B cell (primary cell): Measurements from ENCODE around the gene B3GNT9. TPM values are rescaled to one million over a fixed set of nuclear protein-coding genes. Genes with fewer than 3 reads are reported as not detected.

Experiments
- ATAC-seq: fragments of 200-7000 bp; cut with Tn5 transposase; one replicate; pipeline ENCODE4 v1.10.0; 2021; ENCODE audit warnings: low read depth, mild to moderate bottlenecking, moderate number of reproducible peaks, moderate library complexity
- CTCF ChIA-PET: fragments of 350-600 bp; sonication (Branson Sonifier 250); formaldehyde crosslinking; loops from one replicate; lab custom pipeline; 2021; ENCODE audit warnings: antibody characterized with exemption, inconsistent platforms; lab: Charles Lee
- POLR2A ChIA-PET: fragments of 350-600 bp; sonication (Branson Sonifier 250); formaldehyde crosslinking; loops from one replicate; lab custom pipeline; 2021; ENCODE audit warnings: antibody characterized with exemption; lab: Charles Lee
- DNase-seq: peaks from one replicate; pipeline ENCODE4 v3.0.0; 2013
- H2AFZ ChIP-seq: 2 replicates; pipeline ENCODE4 v1.6.1; 2012; ENCODE audit warnings: mild to moderate bottlenecking, low read depth, low read length; ENCODE audit not compliant: insufficient read depth, poor library complexity, severe bottlenecking
- H3K27ac ChIP-seq, 2 donors: 1 replicate in 1 of 2; 2 replicates in 1 of 2; pipeline ENCODE4 v1.5.1; 2012 to 2013; ENCODE audit warnings: low read length in 2 of 2, mild to moderate bottlenecking in 2 of 2, moderate library complexity in 1 of 2
- H3K27me3 ChIP-seq, 4 experiments: fragments of 200-600 bp in 1 of 4; sonication (generic) in 1 of 4; replicated peaks in 1 of 4; 1 replicate in 2 of 4; 2 replicates in 2 of 4; pipeline versions ENCODE4 v1.6.1 to v1.7.0; 2013 to 2016; ENCODE audit warnings: low read length in 3 of 4, mild to moderate bottlenecking in 2 of 4, mixed read lengths in 1 of 4, moderate library complexity in 1 of 4; ENCODE audit not compliant: insufficient read depth in 4 of 4, control insufficient read depth in 3 of 4; ENCODE audit errors: control extremely low read depth in 1 of 4
- H3K36me3 ChIP-seq, 2 experiments: replicated peaks in 1 of 2; 1 replicate in 1 of 2; 2 replicates in 1 of 2; pipeline versions ENCODE4 v1.6.1 to v1.7.1; 2013; ENCODE audit warnings: low read length in 1 of 2; ENCODE audit not compliant: insufficient read depth in 2 of 2, control insufficient read depth in 1 of 2; ENCODE audit errors: control extremely low read depth in 1 of 2, extremely low read depth in 1 of 2
- H3K4me1 ChIP-seq, 2 donors: fragments of 200-600 bp in 1 of 2; sonication (generic) in 1 of 2; 1 replicate in 1 of 2; 2 replicates in 1 of 2; pipeline versions ENCODE4 v1.5.1 to v1.6.1; 2013 to 2017; ENCODE audit warnings: low read length in 2 of 2; ENCODE audit not compliant: control insufficient read depth in 2 of 2, insufficient read depth in 2 of 2
- H3K4me2 ChIP-seq: replicated peaks from 2 replicates; pipeline ENCODE3; 2012; ENCODE audit warnings: mild to moderate bottlenecking, low read depth, low read length; ENCODE audit not compliant: poor library complexity, severe bottlenecking
- H3K4me3 ChIP-seq, 5 experiments: fragments of 200-600 bp in 1 of 5; sonication (generic) in 1 of 5; 1 replicate in 3 of 5; 2 replicates in 2 of 5; pipeline versions ENCODE4 v1.5.1 to v1.7.0; 2011 to 2016; ENCODE audit warnings: low read length in 4 of 5, mild to moderate bottlenecking in 4 of 5, low read depth in 2 of 5, control low read depth in 1 of 5, moderate library complexity in 1 of 5; ENCODE audit not compliant: insufficient read depth in 1 of 5; ENCODE audit errors: control extremely low read depth in 1 of 5, extremely low read depth in 1 of 5
- H3K79me2 ChIP-seq: fragments of 200-600 bp; sonication (generic); one replicate; pipeline ENCODE4 v1.6.0; 2016; ENCODE audit warnings: low read length; ENCODE audit not compliant: control insufficient read depth, insufficient read depth
- H3K9ac ChIP-seq: fragments of 200-600 bp; sonication (generic); 2 replicates; pipeline ENCODE4 v1.6.1; 2017; ENCODE audit warnings: mild to moderate bottlenecking, low read length, moderate library complexity
- H3K9me3 ChIP-seq, 3 donors: one replicate each; pipeline versions ENCODE4 v1.6.1 to v1.7.1; 2013; ENCODE audit warnings: low read length in 2 of 3; ENCODE audit not compliant: control insufficient read depth in 2 of 3, insufficient read depth in 1 of 3; ENCODE audit errors: control extremely low read depth in 1 of 3
- H4K20me1 ChIP-seq: 2 replicates; pipeline ENCODE4 v1.6.0; 2012; ENCODE audit warnings: mild to moderate bottlenecking, low read length; ENCODE audit not compliant: insufficient read depth, control insufficient read depth, poor library complexity, severe bottlenecking
- H3K27ac Mint-ChIP-seq: one replicate; pipeline ENCODE4 v1.8.0; 2021; ENCODE audit warnings: mixed read lengths
- H3K27me3 Mint-ChIP-seq: one replicate; pipeline ENCODE4 v1.8.0; 2021; ENCODE audit warnings: mixed read lengths
- H3K4me1 Mint-ChIP-seq: one replicate; pipeline ENCODE4 v1.8.0; 2021; ENCODE audit warnings: mixed read lengths
- H3K4me3 Mint-ChIP-seq: one replicate; pipeline ENCODE4 v1.8.0; 2021; ENCODE audit warnings: mixed read lengths
- H3K9me3 Mint-ChIP-seq: one replicate; pipeline ENCODE4 v1.8.0; 2022; ENCODE audit warnings: mixed read lengths; ENCODE audit not compliant: insufficient read depth
- EZH2 ChIP-seq: IDR thresholded peaks from 2 replicates; pipeline ENCODE4 v1.6.1; 2012; ENCODE audit warnings: borderline replicate concordance, low read depth, mild to moderate bottlenecking, moderate library complexity, low read length; ENCODE audit not compliant: insufficient read depth, poor library complexity, severe bottlenecking
- WGBS: methylation state at CpG from one replicate; pipeline ENCODE4 v1.1.5; 2013; ENCODE audit warnings: missing lambda C conversion rate; ENCODE audit not compliant: insufficient coverage; 5-methylcytosine and 5-hydroxymethylcytosine counted together
- intact Hi-C: fragments of 100-400 bp; cut with micrococcal nuclease; formaldehyde crosslinking; loops from one replicate; pipeline ENCODE4 v1.10.0; 2022
- polyA plus RNA-seq: library from polyadenylated mRNA; depleted of rRNA; stranded (reverse); fragments of >200 nt; gene quantifications from 2 replicates; pipeline ENCODE4 v1.2.3, GENCODE V29; 2012
- total RNA-seq, 2 donors: library from RNA; stranded (reverse); fragments of 120-200 nt in 1 of 2; gene quantifications; 1 replicate in 1 of 2; 2 replicates in 1 of 2; pipeline versions ENCODE4 v1.2.3 to v1.2.4, GENCODE V29; 2013 to 2022
- TF ChIP-seq, protein P1 (sequence below): fragments of 200-600 bp; IDR thresholded peaks from one replicate; pipeline ENCODE4 v1.8.0; 2022; ENCODE audit warnings: antibody characterized with exemption, mild to moderate bottlenecking

B3GNT9 gene
- total and polyA plus RNA-seq, 2 donors (not counting 1 experiment from before 2014, with no cell fraction given) = 1.6 to 2.5 TPM

GRCh38 chr16:67101311-67102082 is 49.3 kb downstream of the B3GNT9 start:
- Histone ChIP-seq H3K9me3 (no peaks in the 10 kb centered on the region), H3K27me3 (no peaks in the 10 kb centered on the region), H4K20me1 (no peaks in the 10 kb centered on the region), H2AFZ (no peak overlapping the region), H3K4me3 (no peak overlapping the region), H3K9ac (no peak overlapping the region), H3K4me2 (no peak overlapping the region), H3K4me1 (peaks cover 10 to 12% of the 10 kb centered on the region in 2 donors), H3K36me3 (peaks cover 0 to 22% of the 10 kb centered on the region in 2 experiments), H3K27ac (no peak overlapping the region), H3K79me2 (no peaks in the 10 kb centered on the region)
- POLR2A ChIA-PET = interaction anchor here (0.6 kb wide), 1 partner anchor 61 kb away, joined by 5 read pairs; no protein-coding TSS in a partner anchor
- CTCF ChIA-PET = interaction anchor here (1.1 to 2.0 kb wide), 10 partner anchors 14 to 126 kb away, joined by 3 to 14 read pairs (median 4); no protein-coding TSS in a partner anchor
- Mint-ChIP-seq H3K4me1 (peaks cover 18% of the 10 kb centered on the region), H3K27me3 (no peaks in the 10 kb centered on the region), H3K9me3 (no peaks in the 10 kb centered on the region), H3K4me3 (no peak overlapping the region), H3K27ac (no peak overlapping the region)
- DNase-seq (no peak), ATAC-seq (no peak)
- WGBS = 80% methylated on average over 1 of the region's 4 CpGs
- intact Hi-C loops = loop anchor here (2.0 kb wide), 2 partner anchors 85 to 125 kb away; no protein-coding TSS in a partner anchor
- TF ChIP-seq EZH2 = no peak
- TF ChIP-seq, protein P1, sequence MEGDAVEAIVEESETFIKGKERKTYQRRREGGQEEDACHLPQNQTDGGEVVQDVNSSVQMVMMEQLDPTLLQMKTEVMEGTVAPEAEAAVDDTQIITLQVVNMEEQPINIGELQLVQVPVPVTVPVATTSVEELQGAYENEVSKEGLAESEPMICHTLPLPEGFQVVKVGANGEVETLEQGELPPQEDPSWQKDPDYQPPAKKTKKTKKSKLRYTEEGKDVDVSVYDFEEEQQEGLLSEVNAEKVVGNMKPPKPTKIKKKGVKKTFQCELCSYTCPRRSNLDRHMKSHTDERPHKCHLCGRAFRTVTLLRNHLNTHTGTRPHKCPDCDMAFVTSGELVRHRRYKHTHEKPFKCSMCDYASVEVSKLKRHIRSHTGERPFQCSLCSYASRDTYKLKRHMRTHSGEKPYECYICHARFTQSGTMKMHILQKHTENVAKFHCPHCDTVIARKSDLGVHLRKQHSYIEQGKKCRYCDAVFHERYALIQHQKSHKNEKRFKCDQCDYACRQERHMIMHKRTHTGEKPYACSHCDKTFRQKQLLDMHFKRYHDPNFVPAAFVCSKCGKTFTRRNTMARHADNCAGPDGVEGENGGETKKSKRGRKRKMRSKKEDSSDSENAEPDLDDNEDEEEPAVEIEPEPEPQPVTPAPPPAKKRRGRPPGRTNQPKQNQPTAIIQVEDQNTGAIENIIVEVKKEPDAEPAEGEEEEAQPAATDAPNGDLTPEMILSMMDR = no peak
